Caco-2 (cell line): ENCODE data around the gene NOS1AP. TPM values are rescaled to one million over a fixed set of nuclear protein-coding genes. Genes with fewer than 3 reads are reported as not detected.
"Not testable (repeated sequence)": the region's sequence is repeated elsewhere in the genome, so short reads cannot be mapped to it uniquely, and the experiment has no call there.

Experiments
- BruUV-seq: library from RNA; stranded (reverse); fragments of 400-500 nt; replicated peaks from 2 replicates; lab custom pipeline; 2021; lab: Mats Ljungman, UMichigan
- CTCF ChIA-PET: fragments of 300-600 bp; sonication (Branson Sonifier 250); formaldehyde crosslinking; loops from one replicate; lab custom pipeline; 2022; ENCODE audit warnings: antibody characterized with exemption; lab: Charles Lee
- POLR2A ChIA-PET: fragments of 300-600 bp; sonication (Branson Sonifier 250); formaldehyde crosslinking; loops from one replicate; lab custom pipeline; 2022; ENCODE audit warnings: antibody characterized with exemption; lab: Charles Lee
- DNase-seq, 2 experiments: peaks; one replicate each; pipeline versions ENCODE4 v3.0.0 to v3.0.0-alpha.2; 2020 to 2022
- H3K27me3 ChIP-seq: replicated peaks from 2 replicates; pipeline ENCODE4 v1.6.0; 2011; ENCODE audit warnings: low read length; ENCODE audit not compliant: control insufficient read depth, insufficient read depth
- H3K36me3 ChIP-seq: 2 replicates; pipeline ENCODE4 v1.5.1; 2011; ENCODE audit warnings: low read length; ENCODE audit not compliant: control insufficient read depth, insufficient read depth
- H3K4me1 ChIP-seq: fragments of 250-450 bp; sonication (Bioruptor Pico); 2 replicates; pipeline ENCODE4 v1.5.1; 2020; ENCODE audit warnings: mild to moderate bottlenecking
- H3K4me3 ChIP-seq: 2 replicates; pipeline ENCODE4 v1.5.1; 2011; ENCODE audit warnings: low read depth, mild to moderate bottlenecking, control low read depth, low read length
- H3K9me3 ChIP-seq: fragments of 250-450 bp; sonication (Bioruptor Pico); 2 replicates; pipeline ENCODE4 v1.5.1; 2020; ENCODE audit warnings: mild to moderate bottlenecking, moderate library complexity
- H3K27ac Mint-ChIP-seq: one replicate; pipeline ENCODE4 v1.8.0; 2022; ENCODE audit warnings: mixed read lengths; ENCODE audit not compliant: unreplicated experiment
- H3K27me3 Mint-ChIP-seq: one replicate; pipeline ENCODE4 v1.8.0; 2022; ENCODE audit warnings: mixed read lengths; ENCODE audit not compliant: insufficient read depth, unreplicated experiment
- H3K36me3 Mint-ChIP-seq: one replicate; pipeline ENCODE4 v1.8.0; 2022; ENCODE audit warnings: mild to moderate bottlenecking, mixed read lengths; ENCODE audit not compliant: insufficient read depth, unreplicated experiment
- H3K4me1 Mint-ChIP-seq: one replicate; pipeline ENCODE4 v1.8.0; 2022; ENCODE audit warnings: low read depth, mixed read lengths; ENCODE audit not compliant: unreplicated experiment
- H3K4me3 Mint-ChIP-seq: one replicate; pipeline ENCODE4 v1.8.0; 2022; ENCODE audit warnings: mild to moderate bottlenecking, moderate library complexity, mixed read lengths; ENCODE audit not compliant: unreplicated experiment
- H3K9me3 Mint-ChIP-seq: one replicate; pipeline ENCODE4 v1.8.0; 2022; ENCODE audit warnings: mixed read lengths; ENCODE audit not compliant: unreplicated experiment
- intact Hi-C: fragments of 100-400 bp; cut with micrococcal nuclease; formaldehyde crosslinking; loops from one replicate; pipeline ENCODE4 v1.10.0; 2022; ENCODE audit not compliant: unreplicated experiment
- total RNA-seq: library from RNA; stranded (reverse); gene quantifications from 2 replicates; pipeline ENCODE4 v1.2.3, GENCODE V29; 2022
- TF ChIP-seq, protein P1 (sequence below), 2 experiments: fragments of 200-600 bp in 1 of 2; IDR thresholded peaks; 1 replicate in 1 of 2; 2 replicates in 1 of 2; pipeline versions ENCODE4 v1.5.1 to v1.8.0; 2011 to 2022; ENCODE audit warnings: antibody characterized with exemption in 1 of 2, control low read depth in 1 of 2, inconsistent platforms in 1 of 2, low read depth in 1 of 2, low read length in 1 of 2, mild to moderate bottlenecking in 1 of 2, moderate library complexity in 1 of 2; ENCODE audit not compliant: insufficient read depth in 1 of 2, severe bottlenecking in 1 of 2, unreplicated experiment in 1 of 2

The NOS1AP gene
- total RNA-seq, 1 experiment from 2014 or later = 5.5 TPM

DNA sequence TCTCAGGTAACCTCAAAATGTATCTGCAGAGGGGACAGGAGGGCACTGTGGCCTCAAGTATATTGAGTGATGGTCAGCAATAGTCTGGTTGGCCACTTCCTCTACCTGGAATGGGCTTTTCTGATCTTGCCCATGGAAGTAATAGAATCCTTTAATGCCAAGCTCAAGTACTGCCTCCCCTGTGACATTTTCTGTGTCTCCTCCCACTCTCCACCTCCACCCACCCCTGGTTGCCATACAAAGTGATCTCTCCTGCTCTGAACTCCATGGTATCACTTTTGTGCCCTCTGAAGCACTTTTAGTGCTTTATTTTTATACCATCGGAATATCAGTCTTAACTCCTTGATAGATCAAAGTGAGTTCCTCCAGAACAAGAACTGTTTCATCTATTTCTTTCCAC, 9.2 kb upstream of the NOS1AP start:
- ChIA-PET POLR2A (no interaction called here), CTCF (no interaction called here)
- Mint-ChIP-seq H3K4me3 (no peak overlapping the region), H3K27me3 (peaks cover 5% of the 10 kb centered on the region), H3K36me3 (no peaks in the 10 kb centered on the region), H3K4me1 (peaks cover under 1% of the 10 kb centered on the region), H3K9me3 (no peaks in the 10 kb centered on the region), H3K27ac (no peak overlapping the region)
- BruUV-seq = no TSS peak
- Histone ChIP-seq H3K4me3 (no peak overlapping the region), H3K36me3 (no peaks in the 10 kb centered on the region), H3K27me3 (no peaks in the 10 kb centered on the region), H3K4me1 (no peaks in the 10 kb centered on the region), H3K9me3 (no peaks in the 10 kb centered on the region)
- TF ChIP-seq, protein P1, sequence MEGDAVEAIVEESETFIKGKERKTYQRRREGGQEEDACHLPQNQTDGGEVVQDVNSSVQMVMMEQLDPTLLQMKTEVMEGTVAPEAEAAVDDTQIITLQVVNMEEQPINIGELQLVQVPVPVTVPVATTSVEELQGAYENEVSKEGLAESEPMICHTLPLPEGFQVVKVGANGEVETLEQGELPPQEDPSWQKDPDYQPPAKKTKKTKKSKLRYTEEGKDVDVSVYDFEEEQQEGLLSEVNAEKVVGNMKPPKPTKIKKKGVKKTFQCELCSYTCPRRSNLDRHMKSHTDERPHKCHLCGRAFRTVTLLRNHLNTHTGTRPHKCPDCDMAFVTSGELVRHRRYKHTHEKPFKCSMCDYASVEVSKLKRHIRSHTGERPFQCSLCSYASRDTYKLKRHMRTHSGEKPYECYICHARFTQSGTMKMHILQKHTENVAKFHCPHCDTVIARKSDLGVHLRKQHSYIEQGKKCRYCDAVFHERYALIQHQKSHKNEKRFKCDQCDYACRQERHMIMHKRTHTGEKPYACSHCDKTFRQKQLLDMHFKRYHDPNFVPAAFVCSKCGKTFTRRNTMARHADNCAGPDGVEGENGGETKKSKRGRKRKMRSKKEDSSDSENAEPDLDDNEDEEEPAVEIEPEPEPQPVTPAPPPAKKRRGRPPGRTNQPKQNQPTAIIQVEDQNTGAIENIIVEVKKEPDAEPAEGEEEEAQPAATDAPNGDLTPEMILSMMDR (IDR thresholded peaks at IDR 0.05; ENCODE audit: insufficient read depth in 1 of 2, low read depth in 1 of 2, low read length in 1 of 2, severe bottlenecking in 1 of 2, unreplicated experiment in 1 of 2) = no peak
- intact Hi-C loops = no loop called here
- DNase-seq = no peak

DNA sequence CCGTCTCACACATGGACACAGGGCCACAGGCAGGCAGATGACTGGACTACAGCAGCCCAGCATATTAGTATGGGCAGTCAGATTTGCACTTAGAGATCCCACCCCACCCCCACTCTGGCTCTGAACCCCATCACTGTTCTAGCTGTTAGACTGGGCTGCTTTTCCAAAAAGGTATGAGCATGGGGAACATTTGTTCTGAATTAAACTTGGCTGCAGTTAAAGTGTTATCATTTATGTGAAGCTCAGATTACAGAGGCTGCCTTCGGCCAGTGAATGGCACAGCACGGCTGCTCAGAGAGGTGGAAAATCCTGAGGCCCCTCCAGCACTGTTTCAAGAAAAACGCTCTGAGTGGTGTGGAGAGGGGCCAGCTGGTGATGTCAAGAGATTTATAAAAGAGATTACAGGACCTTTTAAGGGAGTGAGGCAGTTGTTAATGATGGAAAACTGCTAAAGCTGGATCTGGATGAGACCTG, 6.9 kb upstream of the NOS1AP start:
- intact Hi-C loops = no loop called here
- TF ChIP-seq, protein P1 (IDR thresholded peaks at IDR 0.05; ENCODE audit: insufficient read depth in 1 of 2, low read depth in 1 of 2, low read length in 1 of 2, severe bottlenecking in 1 of 2, unreplicated experiment in 1 of 2) = no peak
- no peak overlapping the region for H3K27ac Mint-ChIP-seq

DNA sequence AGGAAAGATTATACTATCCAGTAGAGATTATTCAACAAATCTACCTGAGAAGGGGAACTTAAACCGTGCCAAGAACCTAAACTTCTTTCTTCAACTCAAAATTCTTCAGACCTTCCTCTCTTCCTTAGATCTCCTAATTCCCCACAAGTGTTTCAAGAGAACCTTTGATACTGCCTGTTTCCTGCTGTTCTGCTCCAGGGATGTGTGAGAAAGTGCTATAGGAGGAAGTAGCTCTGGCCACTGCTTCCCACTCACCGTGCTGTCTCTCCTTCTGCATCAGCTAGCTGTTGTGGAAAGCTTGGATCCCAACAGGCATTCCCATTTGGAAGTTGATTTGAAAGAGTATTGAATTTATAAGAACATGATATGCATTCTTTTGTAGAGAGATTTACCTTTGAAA, 4.5 kb upstream of the NOS1AP start:
- Histone ChIP-seq H3K27me3 (no peaks in the 10 kb centered on the region), H3K9me3 (no peaks in the 10 kb centered on the region), H3K4me1 (no peaks in the 10 kb centered on the region), H3K4me3 (no peak overlapping the region), H3K36me3 (no peaks in the 10 kb centered on the region)
- Mint-ChIP-seq H3K9me3 (no peaks in the 10 kb centered on the region), H3K27ac (no peak overlapping the region), H3K36me3 (no peaks in the 10 kb centered on the region), H3K4me1 (no peaks in the 10 kb centered on the region), H3K27me3 (peaks cover 5% of the 10 kb centered on the region), H3K4me3 (no peak overlapping the region)
- DNase-seq = no peak
- intact Hi-C loops = no loop called here
- TF ChIP-seq, protein P1 (IDR thresholded peaks at IDR 0.05; ENCODE audit: insufficient read depth in 1 of 2, low read depth in 1 of 2, low read length in 1 of 2, severe bottlenecking in 1 of 2, unreplicated experiment in 1 of 2) = no peak
- no TSS peak for BruUV-seq
- POLR2A ChIA-PET = no interaction called here
- CTCF ChIA-PET = no interaction called here

More for the DNA sequence above, 6.9 kb upstream of the NOS1AP start:
- no peaks in the 10 kb centered on the region for H3K36me3 Mint-ChIP-seq
- no TSS peak for BruUV-seq
- no peak for DNase-seq
- CTCF ChIA-PET = interaction anchor here (1.5 kb wide), 1 partner anchor 14 kb away, joined by 3 read pairs; no protein-coding TSS in a partner anchor
- Histone ChIP-seq H3K27me3 (no peaks in the 10 kb centered on the region), H3K9me3 (no peaks in the 10 kb centered on the region), H3K36me3 (no peaks in the 10 kb centered on the region), H3K4me1 (no peaks in the 10 kb centered on the region), H3K4me3 (no peak overlapping the region)
- POLR2A ChIA-PET = no interaction called here
- H3K4me3 Mint-ChIP-seq = no peak overlapping the region
- H3K4me1 Mint-ChIP-seq = no peaks in the 10 kb centered on the region
- H3K9me3 Mint-ChIP-seq = no peaks in the 10 kb centered on the region
- H3K27me3 Mint-ChIP-seq = peaks cover 5% of the 10 kb centered on the region

DNA sequence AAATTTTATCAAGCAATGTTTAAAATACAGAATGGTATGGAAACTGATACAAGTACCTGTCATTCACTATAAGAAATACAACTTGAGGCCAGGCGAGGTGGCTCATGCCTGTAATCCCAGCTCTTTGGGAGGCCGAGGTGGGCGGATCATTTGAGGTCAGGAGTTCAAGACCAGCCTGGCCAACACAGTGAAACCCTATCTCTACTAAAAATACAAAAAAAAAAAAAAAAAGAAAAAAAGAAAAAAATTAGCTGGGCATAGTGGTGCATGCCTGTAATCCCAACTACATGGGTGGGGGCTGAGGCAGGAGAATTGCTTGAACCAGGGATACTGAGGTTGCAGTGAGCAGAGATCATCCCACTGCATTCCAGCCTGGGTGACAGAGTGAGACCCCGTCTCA, 2.7 kb upstream of the NOS1AP start:
- H3K4me1 ChIP-seq, H3K36me3 Mint-ChIP-seq, CTCF ChIA-PET, BruUV-seq, DNase-seq, H3K36me3 ChIP-seq, H3K9me3 ChIP-seq, intact Hi-C loops, H3K27me3 Mint-ChIP-seq, H3K4me3 Mint-ChIP-seq, H3K4me3 ChIP-seq, H3K27me3 ChIP-seq, H3K27ac Mint-ChIP-seq, H3K9me3 Mint-ChIP-seq, H3K4me1 Mint-ChIP-seq: not testable (repeated sequence)
- POLR2A ChIA-PET = interaction anchor here (0.7 kb wide), 1 partner anchor 18 kb away, joined by 3 read pairs; no protein-coding TSS in a partner anchor
